GM12801 (cell line): Measurements from ENCODE around the gene TEC.

Experiments
- CTCF ChIP-seq: IDR thresholded peaks from one replicate; pipeline ENCODE4 v1.5.1; 2011; ENCODE audit warnings: control low read depth; ENCODE audit not compliant: insufficient read length; ENCODE audit errors: extremely low read depth

TEC gene

DNA sequence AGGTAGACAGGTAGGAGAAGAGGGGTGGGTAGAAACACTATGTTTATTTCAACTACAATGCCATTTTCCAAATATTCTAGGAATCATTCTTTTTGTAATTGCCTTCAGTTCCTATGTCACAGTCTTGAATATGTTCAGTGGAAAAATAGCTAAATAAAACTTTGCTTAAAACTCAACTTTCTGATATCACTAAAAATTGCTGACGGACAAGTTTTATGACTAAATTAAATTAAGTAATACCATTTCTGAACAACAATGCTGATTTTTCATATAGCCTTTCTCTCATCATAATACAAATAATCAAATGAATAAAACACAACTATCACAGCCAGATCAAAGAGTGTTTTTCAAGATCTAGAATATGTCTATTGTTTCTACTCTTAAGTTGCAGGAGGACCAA, 53.1 kb downstream of the TEC start:
- TF ChIP-seq CTCF, result no peak

DNA sequence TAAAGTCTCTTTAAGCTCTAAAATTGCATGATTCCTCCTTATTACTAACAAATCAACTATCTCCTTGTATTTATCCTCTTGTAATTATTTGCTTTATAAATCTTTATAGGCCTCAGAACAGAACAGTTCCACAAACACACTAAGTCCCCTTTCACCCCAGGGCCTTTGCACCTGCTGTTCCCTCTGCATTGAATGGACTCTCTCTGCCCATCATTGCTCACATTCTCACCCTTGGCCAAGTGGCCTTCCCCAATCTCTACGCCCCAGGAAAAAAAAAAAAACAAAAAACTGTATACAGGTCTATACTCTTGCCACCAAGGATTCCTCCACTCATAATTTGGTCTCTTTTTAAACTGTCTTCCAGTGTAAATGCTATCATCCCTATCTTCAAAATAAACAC, 53.7 kb downstream of the TEC start:
- TF ChIP-seq CTCF, result no peak

DNA sequence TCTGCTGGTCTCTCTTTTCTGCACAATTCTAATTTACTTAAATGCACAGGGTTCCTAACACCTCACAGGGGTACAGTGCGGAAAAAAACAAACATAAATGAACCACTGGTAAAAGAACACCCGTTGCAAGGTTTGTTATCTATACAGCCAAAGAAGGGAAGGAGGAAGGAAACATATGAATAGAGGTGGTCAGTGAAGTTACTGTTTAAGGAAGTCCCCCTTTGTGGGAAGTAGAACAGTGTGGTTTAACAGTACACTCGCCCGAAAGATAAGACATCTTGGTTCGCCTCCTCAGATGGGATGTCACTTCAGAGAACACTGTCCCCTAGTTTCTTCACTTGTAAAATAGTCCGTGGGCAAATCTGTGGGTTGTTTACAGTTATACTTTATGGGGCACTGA, 57.5 kb downstream of the TEC start:
- TF ChIP-seq CTCF, result no peak

DNA sequence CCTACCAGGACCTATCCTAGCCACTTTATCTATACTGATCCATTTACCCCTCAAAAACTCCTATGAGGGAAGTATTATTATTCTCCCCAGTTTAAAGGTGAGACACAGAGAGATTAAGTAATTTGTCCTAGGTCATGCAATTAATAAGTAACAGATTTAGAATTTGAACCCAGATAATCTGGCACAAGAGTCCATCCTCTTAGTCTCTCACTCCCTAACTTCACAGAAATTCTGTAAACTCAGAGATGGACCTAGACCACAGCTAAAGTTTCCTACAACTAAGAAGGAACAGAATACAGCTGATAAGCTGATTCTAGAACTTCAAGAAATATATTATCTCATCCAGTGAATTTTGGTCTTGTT, 58.7 kb downstream of the TEC start:
- no peak for TF ChIP-seq CTCF

DNA sequence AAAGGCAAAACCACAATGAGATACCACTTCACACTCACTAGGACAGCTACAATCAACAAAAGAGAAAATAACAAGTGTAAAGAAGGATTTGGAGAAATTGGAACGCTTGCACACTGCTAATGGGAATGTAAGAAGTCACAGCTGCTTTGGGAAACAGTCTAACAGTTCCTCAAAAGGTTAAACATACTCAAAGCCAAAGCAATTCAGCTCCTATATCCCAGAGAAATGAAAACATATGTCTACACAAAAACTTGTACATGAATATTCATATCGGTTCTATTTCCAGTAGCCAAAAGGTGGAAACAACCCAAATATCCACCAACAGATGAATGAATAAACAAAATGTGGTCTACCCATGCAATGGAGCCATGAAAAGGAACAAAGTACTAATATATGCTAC, 64.0 kb downstream of the TEC start:
- TF ChIP-seq CTCF, result no peak

DNA sequence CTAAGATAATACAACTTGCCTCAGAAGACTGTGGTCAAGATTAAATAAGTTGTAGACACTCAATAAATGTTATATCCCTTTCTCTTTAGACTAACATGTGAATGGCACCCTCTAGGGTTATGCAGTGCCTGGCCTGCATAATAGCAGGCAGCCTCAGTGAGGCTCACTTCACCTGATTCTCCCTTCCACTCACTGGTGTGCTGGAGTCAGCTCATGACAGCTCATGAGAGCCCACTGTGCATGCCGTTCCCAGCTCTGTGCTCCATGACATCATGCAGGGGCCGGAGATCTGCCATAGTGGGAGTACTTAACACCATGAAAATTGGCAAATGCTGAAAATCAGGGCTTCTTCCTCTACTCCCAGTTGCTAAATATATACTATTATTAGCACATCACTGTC, 64.5 kb downstream of the TEC start:
- TF ChIP-seq CTCF, result no peak

DNA sequence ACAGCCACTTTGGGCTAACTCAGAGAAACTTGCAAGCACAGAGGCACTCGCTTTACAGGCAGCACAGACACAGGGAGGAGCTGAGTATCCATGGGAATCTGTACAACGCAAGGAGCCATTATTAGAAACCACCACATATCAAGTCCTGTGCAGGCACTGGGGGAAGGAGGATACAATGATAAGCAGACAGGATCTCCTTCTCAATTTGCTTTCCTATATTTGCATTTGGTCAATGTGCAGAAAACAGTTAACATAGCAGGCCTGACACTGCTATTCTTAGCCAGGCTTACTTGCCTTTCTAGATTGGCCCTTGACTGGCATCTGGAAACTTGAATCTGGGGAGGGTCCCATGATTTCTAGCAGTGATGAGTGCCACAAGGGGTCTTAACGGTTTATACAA, 65.8 kb downstream of the TEC start:
- no peak for TF ChIP-seq CTCF

GRCh38 chr4:48197643-48198237, 71.9 kb downstream of the TEC start:
- no peak for TF ChIP-seq CTCF
